ENCODE measurements around the gene CSH2.
"Not testable (repeated sequence)": the region's sequence is repeated elsewhere in the genome, so short reads cannot be mapped to it uniquely, and the experiment has no call there.

The CSH2 gene

DNA sequence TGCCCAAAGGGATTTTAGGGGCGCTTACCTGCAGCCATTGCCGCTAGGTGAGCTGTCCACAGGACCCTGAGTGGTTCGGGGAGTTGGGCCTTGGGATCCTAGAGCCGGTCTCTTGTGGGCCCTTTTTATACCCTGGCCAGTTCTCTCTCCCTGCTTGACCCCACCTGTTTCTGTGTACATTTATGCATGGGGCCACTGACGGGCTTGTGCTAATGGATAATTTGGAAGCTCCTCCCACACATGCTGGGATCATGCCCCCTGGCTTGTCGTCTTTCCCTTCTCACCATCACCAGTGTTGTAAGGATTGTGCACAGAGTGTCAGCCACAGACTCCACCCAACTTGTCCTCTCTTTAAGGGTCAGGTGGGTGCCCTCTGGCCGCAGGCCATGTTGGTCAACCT, at the start of gene CSH2:
CSH2 (minus strand) TSS at position 101 of the 400 bp plus-strand sequence; CDS start at position 38, 63 bp downstream.
- H3K9me3 ChIP-seq (ENCODE audit: control insufficient read depth, insufficient read depth, low read depth, low read length); POLR2A ChIA-PET; H3K36me3 ChIP-seq (ENCODE audit: control insufficient read depth in 2 of 2, insufficient read depth in 1 of 2, low read length in 2 of 2); H3K27ac ChIP-seq (ENCODE audit: extremely low read depth, low read depth, low read length); H3K4me3 ChIP-seq (ENCODE audit: low read depth, low read length); H3K4me1 ChIP-seq (ENCODE audit: control insufficient read depth, insufficient read depth, low read length): not testable (repeated sequence)
- CTCF ChIA-PET = interaction anchor here (1.4 kb wide), 1 partner anchor 1228 kb away, joined by 3 read pairs; no protein-coding TSS in a partner anchor

DNA sequence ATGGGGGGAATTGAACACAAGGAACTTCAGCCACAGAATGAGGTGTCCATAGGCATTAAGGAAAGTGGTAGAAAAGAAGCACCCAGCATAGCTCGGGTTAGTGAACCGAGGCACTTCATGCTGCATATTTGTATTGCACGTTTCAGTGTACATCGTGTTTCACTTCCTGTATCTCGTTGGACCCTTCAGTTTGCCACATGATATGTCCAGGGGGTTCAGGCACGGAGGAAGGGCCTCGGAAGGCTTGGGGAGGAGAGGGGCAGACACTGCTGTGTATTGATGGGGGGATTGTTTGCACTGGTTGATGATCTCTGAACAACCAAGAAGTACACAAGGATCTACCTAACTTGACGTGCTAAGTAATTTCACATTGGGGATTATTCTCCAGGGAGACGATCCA, 48.9 kb upstream of the CSH2 start:
- H3K4me3 ChIP-seq (ENCODE audit: low read depth, low read length); POLR2A ChIA-PET; H3K36me3 ChIP-seq (ENCODE audit: control insufficient read depth in 2 of 2, insufficient read depth in 1 of 2, low read length in 2 of 2); H3K27ac ChIP-seq (ENCODE audit: extremely low read depth, low read depth, low read length); H3K4me1 ChIP-seq (ENCODE audit: control insufficient read depth, insufficient read depth, low read length); H3K9me3 ChIP-seq (ENCODE audit: control insufficient read depth, insufficient read depth, low read depth, low read length): not testable (repeated sequence)
- CTCF ChIA-PET = interaction anchor here (1.0 to 1.8 kb wide), 2 partner anchors 24 to 104 kb away, joined by 6 to 8 read pairs; no protein-coding TSS in a partner anchor

GRCh38 chr17:63920779-63921178, 47.3 kb upstream of the CSH2 start:
- CTCF ChIA-PET = interaction anchor here (0.6 to 4.5 kb wide), 14 partner anchors 8 to 361 kb away, joined by 3 to 58 read pairs (median 8); partner anchors contain the start of gene CSHL1
- H3K9me3 ChIP-seq (ENCODE audit: control insufficient read depth, insufficient read depth, low read depth, low read length); H3K4me3 ChIP-seq (ENCODE audit: low read depth, low read length); POLR2A ChIA-PET; H3K36me3 ChIP-seq (ENCODE audit: control insufficient read depth in 2 of 2, insufficient read depth in 1 of 2, low read length in 2 of 2); H3K27ac ChIP-seq (ENCODE audit: extremely low read depth, low read depth, low read length); H3K4me1 ChIP-seq (ENCODE audit: control insufficient read depth, insufficient read depth, low read length): not testable (repeated sequence)

DNA sequence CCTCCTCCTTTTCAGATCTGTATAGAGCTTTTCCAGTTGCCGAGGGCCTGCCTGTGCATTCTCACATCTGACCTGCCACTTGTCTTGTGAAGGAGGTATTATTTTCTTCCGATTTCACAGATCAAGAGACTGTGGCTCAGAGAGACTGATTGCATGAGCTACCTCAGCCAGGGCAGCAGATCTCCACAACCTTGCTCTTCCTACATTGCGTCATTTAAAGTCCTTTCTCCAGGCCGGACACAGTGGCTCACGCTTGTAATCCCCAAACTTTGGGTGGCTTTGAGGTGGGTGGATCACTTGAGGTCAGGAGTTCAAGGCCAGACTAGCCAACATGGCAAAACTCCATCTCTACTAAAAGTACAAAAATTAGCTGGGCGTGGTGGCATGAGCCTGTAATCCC, 46.6 kb upstream of the CSH2 start:
- H3K36me3 ChIP-seq (ENCODE audit: control insufficient read depth in 2 of 2, insufficient read depth in 1 of 2, low read length in 2 of 2); H3K4me1 ChIP-seq (ENCODE audit: control insufficient read depth, insufficient read depth, low read length); H3K4me3 ChIP-seq (ENCODE audit: low read depth, low read length); H3K27ac ChIP-seq (ENCODE audit: extremely low read depth, low read depth, low read length); H3K9me3 ChIP-seq (ENCODE audit: control insufficient read depth, insufficient read depth, low read depth, low read length): not testable (repeated sequence)
- ChIA-PET CTCF (interaction anchor here (0.6 to 4.5 kb wide), 35 partner anchors 8 to 371 kb away, joined by 3 to 58 read pairs (median 5); partner anchors contain the start of genes CD79B and CSHL1), POLR2A (interaction anchor here (0.6 to 2.0 kb wide), 2 partner anchors 23 to 226 kb away, joined by 3 to 10 read pairs; no protein-coding TSS in a partner anchor)

DNA sequence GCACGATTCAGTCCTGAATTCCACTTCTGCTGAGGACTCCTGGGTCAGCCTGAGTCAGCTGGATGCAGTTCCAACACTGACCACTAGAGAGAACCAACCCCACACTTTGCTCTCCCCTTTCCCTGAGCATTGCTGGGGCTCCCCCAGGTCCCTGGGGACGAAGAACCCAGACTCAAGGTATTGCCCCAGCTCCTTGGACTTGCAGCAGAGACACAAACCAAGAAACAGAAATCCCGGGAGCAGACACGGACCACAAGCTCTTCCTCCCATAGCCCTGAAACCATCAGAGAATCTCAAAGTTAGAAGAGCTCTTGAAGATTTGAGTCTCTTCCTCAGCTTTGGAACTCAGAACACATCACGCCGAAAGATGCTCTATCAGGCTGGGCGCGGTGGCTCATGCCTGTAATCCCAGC, 45.8 kb upstream of the CSH2 start:
- ChIA-PET CTCF (interaction anchor here (0.6 to 4.5 kb wide), 48 partner anchors 9 to 496 kb away, joined by 3 to 58 read pairs (median 4); partner anchors contain the start of gene CD79B), POLR2A (interaction anchor here (2.0 kb wide), 1 partner anchor 227 kb away, joined by 10 read pairs; no protein-coding TSS in a partner anchor)
- H3K4me1 ChIP-seq (ENCODE audit: control insufficient read depth, insufficient read depth, low read length) = no peaks in the 10 kb centered on the region
- TF ChIP-seq, protein P1, sequence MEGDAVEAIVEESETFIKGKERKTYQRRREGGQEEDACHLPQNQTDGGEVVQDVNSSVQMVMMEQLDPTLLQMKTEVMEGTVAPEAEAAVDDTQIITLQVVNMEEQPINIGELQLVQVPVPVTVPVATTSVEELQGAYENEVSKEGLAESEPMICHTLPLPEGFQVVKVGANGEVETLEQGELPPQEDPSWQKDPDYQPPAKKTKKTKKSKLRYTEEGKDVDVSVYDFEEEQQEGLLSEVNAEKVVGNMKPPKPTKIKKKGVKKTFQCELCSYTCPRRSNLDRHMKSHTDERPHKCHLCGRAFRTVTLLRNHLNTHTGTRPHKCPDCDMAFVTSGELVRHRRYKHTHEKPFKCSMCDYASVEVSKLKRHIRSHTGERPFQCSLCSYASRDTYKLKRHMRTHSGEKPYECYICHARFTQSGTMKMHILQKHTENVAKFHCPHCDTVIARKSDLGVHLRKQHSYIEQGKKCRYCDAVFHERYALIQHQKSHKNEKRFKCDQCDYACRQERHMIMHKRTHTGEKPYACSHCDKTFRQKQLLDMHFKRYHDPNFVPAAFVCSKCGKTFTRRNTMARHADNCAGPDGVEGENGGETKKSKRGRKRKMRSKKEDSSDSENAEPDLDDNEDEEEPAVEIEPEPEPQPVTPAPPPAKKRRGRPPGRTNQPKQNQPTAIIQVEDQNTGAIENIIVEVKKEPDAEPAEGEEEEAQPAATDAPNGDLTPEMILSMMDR (tag by site-specific recombination; IDR thresholded peaks at IDR 0.05) = peak; percentile 38; the same call in 1 of the 2 replicates
- peak; percentile 68 for TF ChIP-seq ZNF654 (tag by site-specific recombination; IDR thresholded peaks at IDR 0.05; ENCODE audit: low read depth)
- TF ChIP-seq ZBTB21 (tag by site-specific recombination; IDR thresholded peaks at IDR 0.05) = no peak
- 0 out of 2 replicates have a peak, but pooled peaks have one; percentile 35 for TF ChIP-seq ZBTB10 (tag by site-specific recombination; IDR thresholded peaks at IDR 0.05)
- no peak overlapping the region for H3K4me3 ChIP-seq (ENCODE audit: low read depth, low read length)
- H3K9me3 ChIP-seq (ENCODE audit: control insufficient read depth, insufficient read depth, low read depth, low read length) = no peaks in the 10 kb centered on the region
- H3K27ac ChIP-seq (ENCODE audit: extremely low read depth, low read depth, low read length) = no peak overlapping the region
- no peaks in the 10 kb centered on the region for H3K36me3 ChIP-seq (ENCODE audit: control insufficient read depth in 2 of 2, insufficient read depth in 1 of 2, low read length in 2 of 2)

DNA sequence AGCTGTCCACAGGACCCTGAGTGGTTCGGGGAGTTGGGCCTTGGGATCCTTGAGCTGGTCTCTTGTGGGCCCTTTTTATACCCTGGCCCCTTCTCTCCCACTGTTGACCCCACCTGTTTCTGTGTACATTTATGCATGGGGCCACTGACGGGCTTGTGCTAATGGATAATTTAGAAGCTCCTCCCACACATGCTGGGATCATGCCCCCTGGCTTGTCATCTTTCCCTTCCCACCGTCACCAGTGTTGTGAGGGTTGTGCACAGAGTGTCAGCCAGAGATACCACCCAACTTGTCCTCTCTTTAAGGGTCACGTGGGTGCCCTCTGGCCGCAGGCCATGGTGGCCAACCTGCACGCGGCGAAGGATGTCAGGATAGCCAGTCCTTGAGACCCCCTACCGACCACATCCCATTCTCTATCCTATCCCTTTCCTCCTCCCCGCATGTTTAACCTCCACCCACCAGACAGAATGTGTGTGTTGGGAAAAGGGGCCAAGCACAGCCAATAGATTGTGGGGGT, 45.4 kb upstream of the CSH2 start, which contains the start of gene GH1:
GH1 (minus strand) TSS at position 51 of the 517 bp plus-strand sequence. CDS start 63 bp downstream, outside the sequence.
- CTCF ChIA-PET = interaction anchor here (0.6 to 4.5 kb wide), 45 partner anchors 8 to 496 kb away, joined by 3 to 58 read pairs (median 4); partner anchors contain the start of gene CD79B
- H3K4me3 ChIP-seq (ENCODE audit: low read depth, low read length); H3K4me1 ChIP-seq (ENCODE audit: control insufficient read depth, insufficient read depth, low read length); H3K9me3 ChIP-seq (ENCODE audit: control insufficient read depth, insufficient read depth, low read depth, low read length); H3K27ac ChIP-seq (ENCODE audit: extremely low read depth, low read depth, low read length); H3K36me3 ChIP-seq (ENCODE audit: control insufficient read depth in 2 of 2, insufficient read depth in 1 of 2, low read length in 2 of 2): not testable (repeated sequence)
- POLR2A ChIA-PET = interaction anchor here (2.0 kb wide), 1 partner anchor 227 kb away, joined by 10 read pairs; no protein-coding TSS in a partner anchor

Measured in HEK293 (cell line).